Measurements from ENCODE around the gene SLC18B1.
A peak's percentile ranks its signal among the peaks of the same experiment; 100 is the strongest.
"Not testable (repeated sequence)": the region's sequence is repeated elsewhere in the genome, so short reads cannot be mapped to it uniquely, and the experiment has no call there.

Gene SLC18B1

GRCh38 chr6:132798869-132799538 lies 567 bp upstream of the SLC18B1 start:
- peak; percentile 69 for DNase-seq (ENCODE audit: low read depth)

GRCh38 chr6:132795461-132795860 lies 3.0 kb downstream of the SLC18B1 start:
- DNase-seq (ENCODE audit: low read depth) = no peak

GRCh38 chr6:132792510-132792909 lies 5.9 kb downstream of the SLC18B1 start:
- no peak for DNase-seq (ENCODE audit: low read depth)

GRCh38 chr6:132790450-132790849 lies 8.0 kb downstream of the SLC18B1 start:
- DNase-seq (ENCODE audit: low read depth) = no peak

DNA sequence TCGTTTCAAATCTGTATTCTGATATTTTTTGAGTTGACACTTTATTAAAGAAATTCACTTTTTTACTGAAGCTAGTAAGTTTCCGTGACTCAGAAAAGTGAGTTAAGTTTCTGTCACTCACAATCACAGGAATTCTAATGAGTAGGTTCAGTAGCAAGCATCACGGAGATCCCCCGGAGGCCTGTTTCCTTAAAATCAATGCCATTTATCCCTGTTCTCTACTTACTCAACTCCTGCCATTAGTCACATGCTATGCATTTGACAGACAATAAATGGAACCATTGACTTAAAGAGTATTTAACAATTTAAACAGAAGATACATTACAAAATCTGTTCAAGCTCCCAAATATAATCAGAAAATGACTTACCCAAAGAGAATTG lies 9.1 kb downstream of the SLC18B1 start:
- no peak for DNase-seq (ENCODE audit: low read depth)

GRCh38 chr6:132788658-132789395 lies 9.6 kb downstream of the SLC18B1 start:
- DNase-seq (ENCODE audit: low read depth) = no peak

- no peak for DNase-seq (ENCODE audit: low read depth)
Observed at GRCh38 chr6:132785936-132786335, 12.5 kb downstream of the SLC18B1 start.

DNA sequence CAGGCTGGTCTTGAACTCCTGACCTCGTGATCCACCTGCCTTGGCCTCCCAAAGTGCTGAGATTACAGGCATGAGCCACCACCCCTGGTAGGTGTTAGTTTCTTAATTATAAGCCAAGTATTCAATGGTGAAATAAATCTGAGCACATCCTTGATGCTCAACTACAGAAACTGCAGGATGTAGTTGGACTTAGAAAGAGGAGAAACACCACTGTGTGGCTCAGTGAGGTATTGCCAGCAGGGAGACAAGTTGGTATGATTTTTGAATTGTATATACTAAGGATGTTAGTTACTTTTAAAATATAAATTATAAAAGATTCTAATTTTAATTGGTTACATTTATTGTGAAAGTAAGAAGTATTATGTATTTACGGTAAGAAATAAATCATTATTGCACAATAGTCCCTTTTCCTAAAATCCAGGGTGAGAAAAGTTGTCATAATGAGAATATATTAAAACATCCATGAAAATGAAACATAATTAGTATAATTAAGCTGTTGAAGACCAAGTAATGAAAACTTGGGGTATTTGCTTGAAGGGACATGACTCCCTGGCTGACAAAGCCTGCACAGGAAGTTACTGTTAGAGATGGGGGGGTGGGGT lies 17.6 kb downstream of the SLC18B1 start:
- DNase-seq (ENCODE audit: low read depth) = peak; percentile 52

DNA sequence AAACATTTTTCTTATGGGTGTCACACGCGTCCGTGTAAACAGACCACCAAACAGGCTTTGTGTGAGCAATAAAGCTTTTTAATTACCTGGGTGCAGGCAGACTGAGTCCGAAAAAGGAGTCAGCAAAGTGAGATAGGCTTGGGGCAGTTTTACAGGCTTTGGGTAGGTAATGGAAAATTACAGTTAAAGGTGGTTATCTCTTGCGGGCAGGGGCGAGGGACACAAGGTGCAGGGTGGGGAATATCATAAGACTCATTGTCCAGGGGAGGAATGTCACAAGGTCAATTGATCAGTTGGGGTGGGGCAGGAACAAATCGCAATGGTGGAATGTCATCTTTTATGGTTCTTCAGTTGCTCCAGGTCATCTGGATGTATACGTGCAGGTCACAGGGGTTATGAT lies 20.6 kb downstream of the SLC18B1 start:
- DNase-seq (ENCODE audit: low read depth) = not testable (repeated sequence)

DNA sequence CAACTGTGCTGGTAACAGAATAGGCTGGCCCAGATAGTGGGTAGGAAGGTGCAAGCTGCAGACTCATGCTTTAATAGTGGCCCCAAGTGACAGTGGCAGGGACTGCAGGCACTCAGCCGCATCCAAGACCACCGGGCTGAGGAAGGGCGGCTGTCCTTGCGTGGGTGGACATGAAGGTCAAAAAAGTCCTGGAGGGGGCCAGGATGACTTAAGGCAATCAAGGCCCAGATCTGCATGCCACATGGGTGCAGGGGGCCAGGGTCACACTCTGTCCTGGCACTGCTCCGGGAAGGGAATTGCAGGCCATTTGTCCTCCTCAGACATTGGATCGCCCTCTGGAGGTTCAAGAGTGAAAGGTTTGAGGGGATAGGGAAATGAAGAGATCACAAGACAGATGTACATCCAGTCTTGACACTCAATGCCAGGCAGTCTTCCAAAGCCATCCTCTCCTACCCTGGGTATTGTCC lies 30.4 kb downstream of the SLC18B1 start:
- no peak for DNase-seq (ENCODE audit: low read depth)

DNA sequence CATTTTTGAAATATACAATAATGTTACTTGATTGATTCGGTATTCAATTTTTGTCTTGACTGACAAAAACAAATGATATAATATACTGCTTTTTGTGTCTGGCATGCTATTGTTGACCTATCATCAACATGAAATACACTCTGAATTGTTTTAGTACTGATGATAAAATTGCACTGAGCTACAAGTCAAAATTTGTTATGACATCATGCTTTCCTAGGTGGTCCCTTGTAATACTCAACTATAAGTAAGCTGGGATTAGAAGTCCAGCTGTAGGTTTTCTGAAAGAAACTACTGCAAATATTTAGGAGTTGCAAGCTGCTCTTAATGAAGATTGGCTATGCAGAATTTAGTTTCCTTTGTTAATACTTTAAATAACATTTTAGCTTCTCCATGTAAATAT lies 32.9 kb downstream of the SLC18B1 start:
- DNase-seq (ENCODE audit: low read depth) = no peak

GRCh38 chr6:132764370-132764769 lies 34.1 kb downstream of the SLC18B1 start:
- DNase-seq (ENCODE audit: low read depth) = peak; percentile 77

DNA sequence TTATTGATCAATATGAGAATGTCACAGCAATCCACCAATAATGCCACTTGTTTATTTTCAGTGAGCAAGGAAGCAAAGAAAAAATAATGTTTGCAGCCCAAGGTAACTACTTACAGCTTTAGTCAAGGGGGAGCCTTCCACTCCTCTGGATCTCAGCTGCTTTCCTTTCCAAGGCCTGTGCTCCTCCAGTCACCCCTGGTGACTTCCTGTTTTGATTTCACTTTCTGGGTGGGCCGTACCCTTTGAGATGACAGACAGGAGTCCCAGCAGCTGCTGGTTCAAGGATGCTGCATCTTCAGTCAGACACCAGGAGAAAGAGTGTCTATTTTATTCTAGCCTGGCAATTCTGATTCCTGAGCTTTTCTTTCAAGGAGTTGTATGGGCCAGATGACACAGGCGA lies 35.2 kb downstream of the SLC18B1 start:
- DNase-seq (ENCODE audit: low read depth) = no peak

- no peak for DNase-seq (ENCODE audit: low read depth)
Observed at GRCh38 chr6:132760256-132760655, 38.2 kb downstream of the SLC18B1 start.

DNA sequence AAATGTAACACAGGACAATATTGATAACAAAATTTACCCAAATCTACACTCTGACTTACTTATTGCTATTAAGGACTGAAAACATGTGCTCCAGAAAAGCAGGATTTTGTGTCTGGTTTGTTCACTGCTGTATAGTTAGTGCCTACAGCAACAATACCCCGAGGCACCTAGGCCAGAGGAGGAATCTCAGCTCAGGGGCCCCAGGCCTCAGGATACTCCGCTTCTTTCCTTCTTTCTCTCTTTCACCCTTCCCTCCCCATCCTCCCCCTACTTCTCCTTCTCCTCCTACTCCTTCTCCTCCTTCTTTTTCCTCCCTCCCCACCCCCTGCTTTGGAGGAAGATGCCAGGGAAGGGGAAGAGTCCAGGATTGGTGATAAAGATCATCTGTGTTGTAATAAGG lies 39.7 kb downstream of the SLC18B1 start:
- DNase-seq (ENCODE audit: low read depth) = no peak

GRCh38 chr6:132752255-132752654 lies 46.2 kb downstream of the SLC18B1 start:
- no peak for DNase-seq (ENCODE audit: low read depth)

DNA sequence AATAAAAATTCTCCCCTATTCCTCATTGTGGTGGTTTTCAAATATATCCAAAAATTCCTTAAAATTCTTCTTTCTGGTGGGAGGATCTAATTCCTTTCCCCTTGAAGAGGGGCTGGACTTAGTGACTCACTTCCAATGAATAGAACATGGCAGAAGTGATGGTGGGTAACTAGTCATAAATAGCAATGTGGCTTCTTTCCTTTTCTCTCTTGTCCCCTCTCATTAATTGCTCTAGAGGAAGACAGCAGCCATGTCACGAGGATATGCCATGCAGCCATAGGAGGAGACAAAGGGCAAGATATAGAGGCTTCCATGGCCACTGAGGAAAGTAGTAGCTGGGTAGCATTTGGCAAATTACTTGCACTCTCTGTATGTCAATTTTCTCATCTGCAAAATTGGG lies 46.6 kb downstream of the SLC18B1 start:
- no peak for DNase-seq (ENCODE audit: low read depth)

GRCh38 chr6:132751306-132751705 lies 47.1 kb downstream of the SLC18B1 start:
- no peak for DNase-seq (ENCODE audit: low read depth)

- no peak for DNase-seq (ENCODE audit: low read depth)
Observed at GRCh38 chr6:132750455-132751248, 47.8 kb downstream of the SLC18B1 start.

DNA sequence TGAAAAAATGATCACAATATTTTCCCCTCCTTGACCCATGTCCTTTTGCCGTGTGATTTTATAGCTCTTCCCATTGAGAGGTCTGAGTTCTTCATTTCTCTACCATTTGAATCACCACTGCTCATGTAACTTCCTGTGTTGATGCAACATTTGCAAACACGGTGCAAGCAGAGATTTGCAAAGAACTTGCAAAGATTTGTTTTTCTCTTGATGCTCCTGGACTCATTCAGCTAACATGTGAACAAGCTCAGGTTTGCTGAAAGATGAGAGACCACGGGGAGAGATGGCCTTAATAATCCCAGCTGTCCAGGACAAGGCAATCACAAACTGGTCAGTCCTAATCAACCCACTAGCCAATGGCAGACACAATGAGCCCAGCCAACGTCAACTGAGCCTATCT lies 49.3 kb downstream of the SLC18B1 start:
- DNase-seq (ENCODE audit: low read depth) = no peak

DNA sequence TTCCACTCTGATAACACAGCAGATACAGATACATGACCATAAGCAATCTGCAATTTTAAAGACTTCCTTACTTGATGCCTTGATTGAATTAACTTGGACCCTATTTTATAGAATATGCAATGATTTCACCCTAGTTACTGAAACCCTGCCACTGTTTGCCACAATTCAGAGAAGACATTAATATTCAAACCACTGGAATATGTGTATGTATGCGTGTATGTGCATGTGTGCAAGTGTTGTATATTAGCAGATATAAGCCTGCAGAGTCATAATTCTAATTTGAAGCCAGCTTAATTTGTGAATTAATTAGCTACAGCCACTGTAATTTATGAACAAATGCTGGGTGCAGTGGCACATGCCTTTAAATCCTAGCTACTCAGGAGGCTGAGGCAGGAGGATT lies 50.0 kb downstream of the SLC18B1 start:
- no peak for DNase-seq (ENCODE audit: low read depth)

- DNase-seq (ENCODE audit: low read depth) = no peak
Observed at GRCh38 chr6:132746048-132746447, 52.4 kb downstream of the SLC18B1 start.

GRCh38 chr6:132742495-132742894 lies 55.9 kb downstream of the SLC18B1 start:
- DNase-seq (ENCODE audit: low read depth) = no peak
